Glomerular visceral epithelial cell (primary cell): ENCODE data around the gene TBC1D26.
"Not testable (repeated sequence)": the region's sequence is repeated elsewhere in the genome, so short reads cannot be mapped to it uniquely, and the experiment has no call there.

ENCODE experiments used
- DNase-seq: peaks from one replicate; pipeline ENCODE4 v3.0.0-alpha.2; 2016; ENCODE audit errors: extremely low spot score

Gene TBC1D26

GRCh38 chr17:15744074-15744676 lies 12.1 kb downstream of the TBC1D26 start:
- no peak for DNase-seq

GRCh38 chr17:15744885-15745284 lies 12.8 kb downstream of the TBC1D26 start:
- peak; percentile 82 for DNase-seq

GRCh38 chr17:15749403-15749802 lies 17.3 kb downstream of the TBC1D26 start:
- DNase-seq, result not testable (repeated sequence)

DNA sequence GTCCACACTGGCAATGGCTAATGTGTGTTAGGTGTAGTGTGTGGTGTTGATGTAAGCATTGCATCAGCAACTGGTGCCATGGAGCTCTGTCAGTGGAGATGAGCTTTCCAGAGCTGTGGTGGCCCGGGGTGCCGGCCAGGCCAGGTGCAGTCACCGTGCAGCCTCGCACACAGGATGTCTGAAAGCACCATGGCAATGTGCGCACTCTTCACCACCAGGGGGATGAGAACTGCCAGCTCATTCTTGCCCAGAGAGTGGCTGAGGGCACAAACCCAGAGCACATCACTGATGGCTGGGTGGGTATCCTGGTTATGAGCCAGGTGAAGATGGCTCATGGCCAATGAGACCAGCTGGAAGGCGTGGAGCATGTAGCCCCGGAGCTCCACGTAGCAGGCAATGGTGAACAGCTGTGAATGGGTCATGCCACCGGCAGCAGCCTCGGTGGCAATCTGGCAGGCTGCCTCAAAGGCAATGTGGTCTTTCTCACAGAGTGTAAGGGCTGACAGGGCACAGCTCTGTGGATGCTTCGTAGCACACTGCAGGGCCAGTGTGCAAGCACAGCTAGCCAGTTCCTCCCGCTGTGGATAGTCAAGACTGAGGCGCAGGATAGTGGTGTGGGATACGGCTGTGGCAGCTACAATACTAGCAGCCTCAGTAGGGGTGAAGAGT lies 36.9 kb downstream of the TBC1D26 start:
- DNase-seq, result not testable (repeated sequence)

DNA sequence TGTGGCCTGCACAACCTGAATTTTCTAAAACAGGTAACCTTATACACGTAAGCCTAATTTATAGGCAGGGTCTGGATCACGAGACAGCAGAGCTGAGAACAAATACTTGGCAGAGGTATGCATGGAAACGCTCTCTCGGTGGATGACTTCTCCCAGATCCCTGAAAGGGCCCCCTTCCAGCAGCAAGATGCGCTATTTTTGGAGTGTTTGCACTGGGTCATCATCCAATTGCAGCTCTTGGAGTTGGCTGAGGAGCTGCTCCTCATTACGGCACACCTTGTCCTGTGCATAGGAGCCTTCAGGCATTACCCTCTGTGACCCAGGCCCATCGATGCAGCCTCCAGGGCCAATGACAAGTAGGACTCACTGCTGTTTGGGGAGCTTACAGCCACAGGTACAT lies 38.6 kb downstream of the TBC1D26 start:
- DNase-seq, result not testable (repeated sequence)

DNA sequence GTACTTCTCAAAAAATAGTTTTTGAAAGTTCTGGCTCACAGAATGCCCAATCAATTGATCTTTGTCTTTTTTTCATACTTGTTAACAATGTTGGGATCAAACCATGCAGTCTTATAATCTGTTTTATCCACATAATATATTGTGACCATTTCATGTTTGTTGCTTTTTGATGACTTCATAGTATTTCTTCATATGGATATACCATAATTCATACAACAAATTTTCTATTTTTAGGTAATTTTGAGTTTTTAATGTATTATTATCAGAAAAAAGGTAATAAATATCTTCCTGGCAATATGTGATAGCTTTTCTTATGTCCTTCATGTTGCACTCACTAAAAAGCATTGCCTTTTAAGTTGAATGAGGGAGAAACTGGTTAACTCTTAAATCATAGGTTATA lies 44.8 kb downstream of the TBC1D26 start:
- no peak for DNase-seq

DNA sequence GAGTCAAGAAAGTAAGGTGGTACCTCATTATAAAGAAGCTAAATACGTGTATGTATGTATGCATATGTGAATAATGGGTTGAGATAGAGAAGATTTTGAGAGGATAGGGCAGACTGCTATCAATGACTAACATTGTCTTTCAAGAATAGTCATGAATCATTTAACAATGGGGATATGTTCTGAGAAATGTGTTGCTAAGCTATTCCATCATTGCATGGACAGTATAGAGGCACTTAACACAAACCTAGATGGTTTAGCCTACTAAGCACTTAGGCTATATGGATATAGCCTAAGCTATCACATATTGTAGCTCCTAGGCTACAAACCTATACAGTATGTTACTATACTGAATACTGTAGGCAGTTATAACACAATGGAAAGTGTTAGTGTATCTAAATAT lies 45.2 kb downstream of the TBC1D26 start:
- no peak for DNase-seq

DNA sequence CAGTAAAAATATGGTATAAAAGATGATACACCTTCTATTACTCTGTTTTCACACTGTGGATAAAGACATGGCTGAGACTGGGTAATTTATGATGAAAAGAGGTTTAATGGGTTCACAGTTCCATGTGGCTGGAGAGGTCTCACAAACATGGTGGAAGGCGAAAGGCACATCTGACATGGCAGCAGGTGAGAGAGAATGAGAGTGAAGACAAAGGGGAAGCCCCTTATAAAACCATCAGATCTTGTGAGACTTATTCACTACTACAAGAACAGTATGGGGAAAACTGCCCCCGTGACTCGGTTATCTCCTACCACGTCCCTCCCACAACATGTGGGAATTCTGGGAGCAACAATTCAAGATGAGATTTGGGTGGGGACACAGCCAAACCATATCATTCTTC lies 45.6 kb downstream of the TBC1D26 start:
- DNase-seq, result no peak

DNA sequence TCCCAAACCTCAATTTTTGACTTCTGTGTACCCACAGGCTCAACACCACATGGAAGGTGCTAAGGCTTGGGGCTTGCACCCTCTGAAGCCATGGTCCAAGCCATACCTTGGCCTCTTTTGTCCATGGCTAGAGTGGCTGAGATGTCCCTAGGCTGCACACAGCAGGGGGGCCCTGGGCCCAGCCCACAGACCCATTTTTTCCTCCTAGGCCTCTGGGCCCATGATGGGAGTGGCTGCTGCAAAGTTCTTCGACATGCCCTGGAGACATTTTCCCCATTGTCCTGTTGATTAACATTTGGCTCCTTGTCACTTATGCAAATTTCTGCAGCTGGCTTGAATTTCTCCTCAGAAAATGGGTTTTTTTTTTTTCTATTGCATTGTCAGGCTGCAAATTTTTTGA lies 47.0 kb downstream of the TBC1D26 start:
- DNase-seq, result no peak

- no peak for DNase-seq
Measured at GRCh38 chr17:15780188-15780587, 48.1 kb downstream of the TBC1D26 start.

- DNase-seq, result no peak
Measured at GRCh38 chr17:15782866-15783265, 50.8 kb downstream of the TBC1D26 start.

DNA sequence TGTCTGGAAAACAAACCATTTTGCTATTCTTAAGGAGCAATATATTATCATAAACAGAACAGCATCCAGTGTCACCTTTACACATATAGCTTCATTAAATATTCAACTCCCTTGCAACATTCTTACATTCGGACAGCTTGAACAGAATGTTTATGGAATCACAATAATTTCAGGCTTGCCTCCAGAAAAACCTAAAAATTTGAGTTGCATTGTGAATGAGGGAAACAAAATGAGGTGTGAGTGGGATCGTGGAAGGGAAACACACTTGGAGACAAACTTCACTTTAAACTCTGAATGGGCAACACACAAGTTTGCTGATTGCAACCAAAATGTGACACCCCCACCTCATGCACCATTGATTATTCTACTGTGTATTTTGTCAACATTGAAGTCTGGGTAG lies 51.4 kb downstream of the TBC1D26 start:
- DNase-seq, result no peak

- DNase-seq, result not testable (repeated sequence)
Measured at GRCh38 chr17:15784351-15784750, 52.3 kb downstream of the TBC1D26 start.

DNA sequence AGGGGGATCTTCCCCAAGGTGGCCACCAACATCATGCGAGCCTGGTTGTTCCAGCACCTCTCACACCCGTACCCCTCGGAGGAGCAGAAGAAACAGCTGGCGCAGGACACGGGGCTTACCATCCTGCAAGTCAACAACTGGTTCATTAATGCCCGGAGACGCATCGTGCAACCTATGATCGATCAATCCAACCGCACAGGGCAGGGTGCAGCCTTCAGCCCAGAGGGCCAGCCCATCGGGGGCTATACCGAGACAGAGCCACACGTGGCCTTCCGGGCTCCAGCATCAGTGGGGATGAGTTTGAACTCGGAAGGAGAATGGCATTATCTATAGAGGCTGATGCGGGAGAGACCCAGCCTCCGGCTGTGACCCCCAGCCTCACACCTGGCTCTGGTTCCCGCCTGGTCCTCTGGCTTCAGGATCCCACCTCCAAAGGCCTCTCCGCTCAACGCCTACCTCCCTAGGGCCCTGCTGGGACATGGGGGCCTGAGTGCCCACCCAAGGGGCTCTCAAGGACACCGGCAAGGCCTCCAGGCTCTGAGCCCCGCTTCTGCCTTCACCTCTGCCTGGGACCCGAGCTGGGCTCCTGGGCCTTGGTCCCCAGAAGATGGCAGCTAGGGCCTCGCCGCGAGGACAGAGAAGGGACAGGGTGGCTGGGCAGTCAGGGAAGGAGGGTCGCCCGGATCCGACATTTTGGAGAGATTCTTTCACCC lies 55.4 kb downstream of the TBC1D26 start:
- not testable (repeated sequence) for DNase-seq

DNA sequence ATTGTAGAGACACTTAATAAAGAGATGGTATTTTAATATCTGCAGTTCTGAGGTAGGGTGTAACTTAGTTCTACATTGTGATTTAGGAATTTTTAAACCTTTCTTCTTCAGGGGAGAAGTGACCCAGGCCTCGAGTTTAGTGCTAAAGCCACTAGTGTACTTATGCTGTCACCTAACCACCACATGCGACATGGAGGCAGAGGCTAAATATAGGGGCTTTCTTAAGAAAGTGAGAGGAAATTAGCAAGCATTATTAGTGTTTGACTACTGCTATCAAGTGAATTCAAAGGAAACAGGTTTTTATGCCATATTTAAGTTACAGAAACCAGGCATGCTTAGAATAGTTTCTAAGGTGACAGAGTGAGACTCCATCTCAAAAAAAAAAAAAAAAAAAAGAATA lies 56.3 kb downstream of the TBC1D26 start:
- not testable (repeated sequence) for DNase-seq
